GM21723 (cell line): ENCODE measurements around the gene GNA12.
"Not testable (repeated sequence)": the region's sequence is repeated elsewhere in the genome, so short reads cannot be mapped to it uniquely, and the experiment has no call there.

Experiments used
- ATAC-seq: cut with Tn5 transposase; IDR thresholded peaks from one replicate; pipeline ENCODE4 v1.9.1; 2021; ENCODE audit warnings: mild to moderate bottlenecking, moderate library complexity; ENCODE audit not compliant: unreplicated experiment

GNA12 gene

GRCh38 chr7:2701424-2701823 is 142.7 kb downstream of the GNA12 start:
- no peak for ATAC-seq

DNA sequence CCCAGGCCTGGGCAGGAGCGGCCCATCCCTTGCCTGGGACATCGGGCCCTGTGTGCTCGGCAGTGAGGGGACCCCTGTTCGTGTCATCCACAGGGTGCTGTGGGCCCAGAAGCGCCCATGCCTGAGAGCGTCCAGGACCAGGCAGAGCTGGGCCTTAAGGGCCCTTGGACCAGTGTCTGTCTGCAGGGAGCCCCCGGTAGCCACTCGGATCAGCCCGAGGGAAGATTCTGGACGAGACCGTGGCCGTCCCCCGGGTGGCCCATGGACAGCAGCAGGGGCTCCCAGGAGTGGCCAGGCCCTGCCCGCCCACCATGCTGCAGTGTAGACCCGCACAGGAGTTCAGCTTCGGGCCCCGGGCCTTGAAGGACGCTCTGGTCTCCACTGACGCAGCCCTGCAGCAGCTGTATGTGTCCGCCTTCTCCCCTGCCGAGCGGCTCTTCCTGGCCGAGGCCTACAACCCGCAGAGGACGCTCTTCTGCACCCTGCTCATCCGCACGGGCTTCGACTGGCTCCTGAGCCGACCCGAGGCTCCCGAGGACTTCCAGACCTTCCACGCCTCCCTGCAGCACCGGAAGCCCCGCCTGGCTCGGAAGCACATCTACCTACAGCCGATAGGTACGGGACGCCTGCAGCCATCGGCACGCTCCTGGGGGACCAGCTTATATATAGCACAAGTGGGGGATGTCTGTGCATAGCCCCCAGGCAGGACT is 143.8 kb downstream of the GNA12 start:
- no peak for ATAC-seq

- ATAC-seq, result no peak
Measured at GRCh38 chr7:2699289-2699620, 144.9 kb downstream of the GNA12 start.

GRCh38 chr7:2698581-2699288 is 145.4 kb downstream of the GNA12 start:
- ATAC-seq, result peak; percentile 96

GRCh38 chr7:2694122-2694436 is 150.0 kb downstream of the GNA12 start:
- ATAC-seq, result not testable (repeated sequence)

- not testable (repeated sequence) for ATAC-seq
Measured at GRCh38 chr7:2693420-2694121, 150.5 kb downstream of the GNA12 start.

DNA sequence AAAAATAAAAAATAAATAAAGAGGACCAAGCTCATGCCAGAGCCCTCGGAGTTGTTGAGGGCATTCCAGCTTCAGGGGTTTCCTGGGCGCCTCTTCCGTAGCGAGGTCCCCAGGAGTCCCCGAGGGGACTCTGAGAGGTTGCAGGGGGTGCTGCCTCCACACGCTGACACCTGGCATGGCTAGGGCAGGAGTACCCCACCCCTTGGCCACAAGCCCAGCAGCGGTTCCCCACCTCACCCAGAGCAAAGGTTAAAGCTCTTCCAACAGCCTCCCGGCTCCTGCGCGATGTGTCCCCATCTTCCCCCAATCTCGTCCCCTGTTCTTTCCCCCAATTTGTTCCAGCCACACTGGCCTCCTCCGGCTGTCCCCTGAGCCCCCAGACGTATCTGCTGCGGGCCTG is 151.6 kb downstream of the GNA12 start:
- no peak for ATAC-seq

DNA sequence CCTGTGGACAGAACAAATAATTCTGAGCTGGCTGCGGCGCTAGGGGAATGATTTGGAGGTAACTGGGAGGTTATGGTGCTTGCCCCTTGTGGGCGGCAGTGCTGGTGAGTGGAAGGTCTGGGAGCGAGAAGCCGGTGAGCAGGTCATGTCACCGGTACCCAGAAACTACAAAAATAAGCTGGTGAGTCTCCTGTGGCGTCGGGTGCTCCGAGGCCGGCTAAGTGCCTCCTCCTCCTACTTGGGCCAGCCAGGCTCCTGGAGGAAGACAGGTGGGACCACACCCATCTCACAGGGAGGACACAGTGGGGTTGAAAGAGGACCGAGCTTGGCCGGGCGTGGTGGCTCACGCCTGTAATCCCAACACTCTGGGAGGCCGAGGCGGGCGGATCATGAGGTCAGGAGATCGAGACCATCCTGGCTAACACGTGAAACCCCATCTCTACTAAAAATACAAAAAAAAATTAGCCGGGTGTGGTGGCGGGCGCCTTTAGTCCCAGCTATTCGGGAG is 152.1 kb downstream of the GNA12 start:
- ATAC-seq, result not testable (repeated sequence)

GRCh38 chr7:2691011-2691707 is 152.9 kb downstream of the GNA12 start:
- no peak for ATAC-seq

- ATAC-seq, result no peak
Measured at GRCh38 chr7:2689951-2690705, 154.0 kb downstream of the GNA12 start.

DNA sequence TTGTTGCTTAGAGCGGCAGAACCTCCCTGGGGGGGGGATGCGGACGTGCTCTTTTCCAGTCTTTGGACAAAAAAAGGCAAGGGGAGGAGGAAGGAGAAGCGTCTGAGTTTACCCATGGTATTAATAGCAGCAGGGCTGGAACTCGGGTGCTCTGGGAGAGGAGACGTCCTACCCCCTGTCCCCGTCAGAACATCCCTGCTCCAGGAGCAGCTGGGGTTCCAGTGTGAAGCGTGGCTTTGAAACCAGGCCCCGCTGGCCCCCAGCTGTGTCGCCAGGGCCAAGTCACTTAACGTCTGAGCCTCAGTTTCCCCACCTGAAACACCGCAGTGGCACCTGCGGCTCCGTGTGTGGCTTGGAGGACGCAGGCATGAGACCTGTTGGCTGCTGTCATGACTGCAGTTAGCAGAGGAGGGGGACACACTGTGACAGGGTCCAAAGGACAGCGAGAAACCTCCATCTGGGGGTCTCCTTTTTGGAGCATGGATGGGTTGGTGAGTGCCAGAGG is 154.7 kb downstream of the GNA12 start:
- no peak for ATAC-seq

DNA sequence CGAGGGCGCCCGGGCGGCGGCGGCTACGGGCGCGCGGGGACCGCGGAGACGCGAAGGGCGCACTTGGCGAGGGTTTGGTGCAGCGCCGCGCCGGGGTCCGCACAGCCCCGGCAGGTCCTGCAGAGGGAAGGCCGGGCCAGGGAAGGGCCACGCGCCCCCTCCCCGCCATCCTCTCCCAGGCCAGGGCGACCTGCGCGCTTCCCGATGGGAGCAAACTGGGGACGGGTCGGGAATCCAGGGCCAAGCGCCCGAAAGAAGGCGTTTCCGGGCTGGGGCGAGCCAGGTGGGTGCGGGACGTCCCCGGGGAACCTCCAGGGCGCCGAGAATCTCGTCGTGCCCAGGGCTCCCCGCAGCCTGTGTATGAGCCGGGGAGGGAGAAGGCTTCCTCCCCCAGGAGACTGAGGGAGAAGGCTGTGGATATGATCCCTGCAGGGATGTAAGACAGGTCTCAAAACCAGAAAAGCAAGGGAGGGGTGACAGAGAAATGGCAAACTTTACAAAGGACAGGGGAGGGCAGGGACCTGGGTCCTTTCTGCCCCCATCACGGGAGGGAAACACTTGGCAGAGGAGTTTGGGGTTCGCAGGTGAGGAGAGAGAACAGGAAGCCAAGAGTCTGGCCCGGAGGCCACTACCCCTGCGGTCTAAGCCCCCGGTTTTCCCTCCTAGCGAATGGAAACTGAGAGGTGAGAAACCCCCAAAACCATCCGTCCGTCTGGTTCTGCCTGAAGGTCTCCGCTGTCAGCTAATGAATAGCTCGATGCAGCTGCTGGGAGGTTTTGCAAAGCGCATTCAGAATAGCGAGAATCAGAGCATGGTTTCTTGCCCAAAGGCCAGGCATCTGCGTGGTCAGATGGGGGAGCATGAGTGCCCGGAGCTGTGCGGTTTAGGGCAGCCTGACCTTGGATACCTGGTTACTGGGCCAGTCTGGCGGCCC is 155.4 kb downstream of the GNA12 start:
- peak; percentile 87 for ATAC-seq

DNA sequence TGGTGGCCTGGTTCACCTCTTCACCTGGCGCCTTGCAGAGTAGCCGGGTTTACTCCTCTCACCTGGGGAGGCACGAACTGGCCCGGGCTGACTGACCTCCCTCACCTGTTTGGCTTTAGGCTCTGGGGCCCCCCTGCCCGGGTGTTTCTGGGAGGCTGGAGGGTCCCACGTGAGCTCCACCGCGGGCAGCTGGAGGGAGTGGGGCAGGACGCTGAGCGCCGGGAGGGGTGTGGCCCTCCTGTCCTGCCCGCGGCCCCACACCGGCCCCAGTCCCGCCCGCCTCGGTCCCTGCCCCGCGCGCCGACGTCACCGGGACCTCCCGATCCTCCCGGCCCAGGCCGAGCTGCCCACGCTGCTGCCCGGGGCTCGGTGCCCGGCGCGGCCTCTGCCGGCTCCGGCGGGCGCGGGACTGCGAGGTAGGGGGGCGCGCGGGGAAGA is 156.2 kb downstream of the GNA12 start, which contains the start of gene AMZ1:
AMZ1 (plus strand) TSS at position 322 of the 438 bp plus-strand sequence. CDS start 12,250 bp downstream, outside the sequence.
- no peak for ATAC-seq

GRCh38 chr7:2687338-2687869 is 156.7 kb downstream of the GNA12 start:
- ATAC-seq, result no peak

DNA sequence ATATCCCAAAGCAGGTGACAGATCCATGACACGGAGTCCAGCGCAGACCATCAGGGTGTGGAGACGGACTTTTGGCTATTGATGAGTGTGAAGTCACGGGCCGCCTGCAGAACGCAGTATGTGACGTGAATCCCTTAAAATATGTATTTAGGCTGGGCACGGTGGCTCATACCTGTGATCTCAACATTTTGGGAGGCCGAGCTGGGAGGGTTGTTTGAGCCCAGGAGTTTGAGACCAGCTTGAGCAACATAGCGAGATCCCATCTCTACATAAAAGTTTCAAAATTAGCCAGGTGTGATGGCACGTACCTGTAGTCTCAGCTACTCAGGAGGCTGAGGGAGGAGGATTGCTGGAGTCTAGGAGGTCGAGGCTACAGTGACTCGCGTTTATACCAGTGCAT is 158.0 kb downstream of the GNA12 start:
- ATAC-seq, result no peak

DNA sequence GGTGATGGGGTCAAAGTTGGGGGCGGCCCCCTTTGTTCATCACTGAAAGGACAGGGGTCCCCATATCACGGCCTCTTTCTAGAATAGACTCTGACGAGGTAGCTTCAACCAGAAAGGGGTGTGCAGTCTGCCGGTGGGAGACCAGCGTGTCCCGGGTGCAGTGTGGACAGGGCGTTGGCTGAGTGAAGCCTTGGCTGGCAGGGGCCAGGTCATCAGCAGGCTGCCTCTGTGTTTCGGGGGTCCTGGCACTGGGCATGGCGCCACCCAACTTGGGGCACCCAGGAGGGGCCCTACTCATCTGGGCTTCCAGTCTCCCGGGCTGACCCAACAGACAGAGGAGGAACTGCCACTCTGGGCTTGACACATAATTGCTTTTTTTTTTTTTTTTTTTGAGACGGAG is 159.6 kb downstream of the GNA12 start:
- no peak for ATAC-seq

- ATAC-seq, result no peak
Measured at GRCh38 chr7:2681929-2682799, 161.9 kb downstream of the GNA12 start.
